Thyroid gland (tissue), 4 donors: ENCODE data around the gene MEIOB. TPM values are rescaled to one million over a fixed set of nuclear protein-coding genes. Genes with fewer than 3 reads are reported as not detected.

Source experiments
- DNase-seq, 2 donors: peaks; one replicate each; pipeline ENCODE4 v3.0.0-alpha.2; 2019
- H3K27ac ChIP-seq, 3 donors: fragments of 200-600 bp; sonication (generic); 1 replicate in 2 of 3; 2 replicates in 1 of 3; pipeline ENCODE4 v1.5.1; 2016 to 2019; ENCODE audit warnings: mild to moderate bottlenecking in 1 of 3, moderate library complexity in 1 of 3
- H3K27me3 ChIP-seq: fragments of 200-600 bp; sonication (generic); one replicate; pipeline ENCODE4 v1.5.1; 2019
- H3K36me3 ChIP-seq, 2 donors: fragments of 200-600 bp; sonication (generic); one replicate each; pipeline ENCODE4 v1.5.1; 2016 to 2019
- H3K4me1 ChIP-seq, 2 donors: fragments of 200-600 bp; sonication (generic); one replicate each; pipeline ENCODE4 v1.5.1; 2017 to 2019
- H3K4me3 ChIP-seq, 3 donors: fragments of 200-600 bp; sonication (generic); replicated peaks in 1 of 3; 1 replicate in 2 of 3; 2 replicates in 1 of 3; pipeline ENCODE4 v1.5.1; 2016; ENCODE audit warnings: mild to moderate bottlenecking in 1 of 3
- H3K9me3 ChIP-seq: fragments of 200-600 bp; sonication (generic); one replicate; pipeline ENCODE4 v1.5.1; 2017
- POLR2A ChIP-seq, 2 donors: fragments of 450-650 bp; IDR thresholded peaks; one replicate each; pipeline ENCODE4 v1.6.1; 2017; ENCODE audit warnings: antibody characterized with exemption in 2 of 2, mild to moderate bottlenecking in 2 of 2, moderate library complexity in 1 of 2
- WGBS, 2 donors: methylation state at CpG; one replicate each; pipeline ENCODE4 v1.1.5; 2017; 5-methylcytosine and 5-hydroxymethylcytosine counted together
- intact Hi-C: fragments of 100-400 bp; cut with DNase I; formaldehyde crosslinking; loops from one replicate; pipeline ENCODE4 v1.15.1; 2023
- total RNA-seq, 4 donors: library from RNA; depleted of rRNA; stranded (reverse); fragments of >200 nt; gene quantifications; one replicate each; pipeline ENCODE4 v1.2.3, GENCODE V29; 2016
- TF ChIP-seq, protein P1 (sequence below), 6 experiments: fragments of 200-600 bp in 3 of 6; fragments of 450-650 bp in 3 of 6; sonication (generic) in 3 of 6; IDR thresholded peaks; one replicate each; pipeline ENCODE4 v1.5.1; 2016 to 2019; ENCODE audit warnings: antibody characterized with exemption in 6 of 6, mild to moderate bottlenecking in 2 of 6, inconsistent platforms in 1 of 6, moderate library complexity in 1 of 6

MEIOB gene
- total RNA-seq, 4 donors from 2014 or later, result 0.13 TPM; not detected in 3

- Histone ChIP-seq H3K4me1 (peaks cover 9 to 15% of the 10 kb centered on the region in 2 donors), H3K27ac (no peak overlapping the region), H3K9me3 (no peaks in the 10 kb centered on the region), H3K36me3 (peaks cover 17 to 21% of the 10 kb centered on the region in 2 donors), H3K4me3 (no peak overlapping the region), H3K27me3 (no peaks in the 10 kb centered on the region)
- intact Hi-C loops, result no loop called here
- WGBS, 2 donors, result 91% methylated on average over 19 to 30 of the region's 51 CpGs
- TF ChIP-seq, protein P1, sequence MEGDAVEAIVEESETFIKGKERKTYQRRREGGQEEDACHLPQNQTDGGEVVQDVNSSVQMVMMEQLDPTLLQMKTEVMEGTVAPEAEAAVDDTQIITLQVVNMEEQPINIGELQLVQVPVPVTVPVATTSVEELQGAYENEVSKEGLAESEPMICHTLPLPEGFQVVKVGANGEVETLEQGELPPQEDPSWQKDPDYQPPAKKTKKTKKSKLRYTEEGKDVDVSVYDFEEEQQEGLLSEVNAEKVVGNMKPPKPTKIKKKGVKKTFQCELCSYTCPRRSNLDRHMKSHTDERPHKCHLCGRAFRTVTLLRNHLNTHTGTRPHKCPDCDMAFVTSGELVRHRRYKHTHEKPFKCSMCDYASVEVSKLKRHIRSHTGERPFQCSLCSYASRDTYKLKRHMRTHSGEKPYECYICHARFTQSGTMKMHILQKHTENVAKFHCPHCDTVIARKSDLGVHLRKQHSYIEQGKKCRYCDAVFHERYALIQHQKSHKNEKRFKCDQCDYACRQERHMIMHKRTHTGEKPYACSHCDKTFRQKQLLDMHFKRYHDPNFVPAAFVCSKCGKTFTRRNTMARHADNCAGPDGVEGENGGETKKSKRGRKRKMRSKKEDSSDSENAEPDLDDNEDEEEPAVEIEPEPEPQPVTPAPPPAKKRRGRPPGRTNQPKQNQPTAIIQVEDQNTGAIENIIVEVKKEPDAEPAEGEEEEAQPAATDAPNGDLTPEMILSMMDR (IDR thresholded peaks at IDR 0.05), result no peak
- TF ChIP-seq POLR2A (IDR thresholded peaks at IDR 0.05), result no peak
- DNase-seq, result no peak
These were observed 85.5 kb downstream of the MEIOB start for GRCh38 chr16:1786242-1787055.

DNA sequence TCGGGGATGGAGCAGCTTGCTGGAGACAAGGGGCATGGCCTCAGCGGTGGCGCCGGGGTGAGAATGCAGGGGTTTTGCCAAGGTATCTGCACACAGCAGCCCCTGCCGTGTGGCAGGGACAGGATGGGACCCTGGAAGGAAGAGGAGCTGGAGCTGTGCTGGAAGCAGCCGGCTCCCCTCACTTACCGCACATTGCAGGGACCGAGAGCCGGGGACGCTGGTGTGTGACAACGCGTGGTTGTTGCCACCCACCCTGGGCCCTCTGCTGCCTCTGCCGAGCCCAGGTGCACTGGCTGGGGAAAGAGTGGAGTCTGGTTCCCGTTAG lies 86.2 kb downstream of the MEIOB start:
- 93 to 95% methylated on average over 11 to 14 of the region's 14 CpGs for WGBS, 2 donors
- TF ChIP-seq POLR2A (IDR thresholded peaks at IDR 0.05), result no peak
- TF ChIP-seq, protein P1 (IDR thresholded peaks at IDR 0.05), result no peak
- H3K4me3 ChIP-seq, result no peak overlapping the region
- H3K27ac ChIP-seq, result no peak overlapping the region
- intact Hi-C loops, result no loop called here
- H3K36me3 ChIP-seq, result peaks cover 17 to 21% of the 10 kb centered on the region in 2 donors
- no peaks in the 10 kb centered on the region for H3K9me3 ChIP-seq
- DNase-seq, result no peak
- no peaks in the 10 kb centered on the region for H3K27me3 ChIP-seq
- peaks cover 14 to 21% of the 10 kb centered on the region in 2 donors for H3K4me1 ChIP-seq

GRCh38 chr16:1784977-1785845 lies 86.8 kb downstream of the MEIOB start:
- TF ChIP-seq, protein P1 (IDR thresholded peaks at IDR 0.05), result no peak
- no peak for TF ChIP-seq POLR2A (IDR thresholded peaks at IDR 0.05)
- H3K27ac ChIP-seq, result no peak overlapping the region
- H3K27me3 ChIP-seq, result no peaks in the 10 kb centered on the region
- H3K4me1 ChIP-seq, result peaks cover 14 to 24% of the 10 kb centered on the region in 2 donors
- H3K9me3 ChIP-seq, result no peaks in the 10 kb centered on the region
- 85 to 89% methylated on average over 23 to 24 of the region's 26 CpGs for WGBS, 2 donors
- no peak overlapping the region for H3K4me3 ChIP-seq
- intact Hi-C loops, result no loop called here
- no peak for DNase-seq
- H3K36me3 ChIP-seq, result peaks cover 23 to 24% of the 10 kb centered on the region in 2 donors

Other genes starting within 250 kb of the MEIOB start
- 10 to 100 TPM; 30.8 to 50.3 (median 44.9) TPM for gene JPT2, start 193.9 kb downstream of the MEIOB start, total RNA-seq
- gene MAPK8IP3, start 166.0 kb downstream of the MEIOB start, total RNA-seq, result 100 to 1,000 TPM in 1 of 4 donors, 10 to 100 TPM in 3; 45.7 to 137 (median 60.4) TPM
- 100 to 1,000 TPM in 2 of 4 donors, 10 to 100 TPM in 2; 43.7 to 173 (median 103) TPM for gene NME3, start 100.6 kb downstream of the MEIOB start, total RNA-seq
- gene EME2, start 99.4 kb downstream of the MEIOB start, total RNA-seq, result 10 to 100 TPM; 12.8 to 31.8 (median 22.0) TPM
- 100 to 1,000 TPM in 1 of 4 donors, 10 to 100 TPM in 3; 67.3 to 146 (median 98.1) TPM for gene MRPS34, start 99.0 kb downstream of the MEIOB start, total RNA-seq
- 10 to 100 TPM; 52.2 to 87.3 (median 68.5) TPM for gene SPSB3, start 89.6 kb downstream of the MEIOB start, total RNA-seq
- gene NUBP2, start 89.2 kb downstream of the MEIOB start, total RNA-seq, result 100 to 1,000 TPM in 3 of 4 donors, 10 to 100 TPM in 1; 47.3 to 122 (median 106) TPM
- 1 to 10 TPM in 3 of 4 donors, under 1 TPM in 1; 0.13 to 4.2 (median 1.8) TPM for gene IGFALS, start 78.5 kb downstream of the MEIOB start, total RNA-seq
- 100 to 1,000 TPM in 3 of 4 donors, 10 to 100 TPM in 1; 91.7 to 150 (median 119) TPM for gene HAGH, start 45.3 kb downstream of the MEIOB start, total RNA-seq
- gene FAHD1, start 45.0 kb downstream of the MEIOB start, total RNA-seq, result 10 to 100 TPM; 40.9 to 52.5 (median 45.0) TPM
- under 1 TPM in 1 of 4 donors, not detected in 3; 0.54 TPM for gene HS3ST6, start 46.3 kb upstream of the MEIOB start, total RNA-seq
- 10 to 100 TPM in 2 of 4 donors, 1 to 10 TPM in 2; 5.0 to 43.7 (median 12.4) TPM for gene MSRB1, start 71.0 kb upstream of the MEIOB start, total RNA-seq
- gene RPL3L, start 82.5 kb upstream of the MEIOB start, total RNA-seq, result not detected
- 100 to 1,000 TPM; 174 to 325 (median 284) TPM for gene NDUFB10, start 87.4 kb upstream of the MEIOB start, total RNA-seq
- 1,000 to 10,000 TPM in 3 of 4 donors, 100 to 1,000 TPM in 1; 976 to 2,244 (median 1,167) TPM for gene RPS2, start 92.7 kb upstream of the MEIOB start, total RNA-seq
- gene RNF151, start 94.7 kb upstream of the MEIOB start, total RNA-seq, result not detected
- 10 to 100 TPM; 34.4 to 91.8 (median 53.7) TPM for gene TBL3, start 99.9 kb upstream of the MEIOB start, total RNA-seq
- gene NOXO1, start 109.3 kb upstream of the MEIOB start, total RNA-seq, result not detected
- 10 to 100 TPM in 3 of 4 donors, 1 to 10 TPM in 1; 7.8 to 37.2 (median 22.3) TPM for gene GFER, start 112.0 kb upstream of the MEIOB start, total RNA-seq
- gene SYNGR3, start 117.8 kb upstream of the MEIOB start, total RNA-seq, result not detected
- 10 to 100 TPM; 19.0 to 38.4 (median 27.4) TPM for gene ZNF598, start 137.7 kb upstream of the MEIOB start, total RNA-seq
- under 1 TPM in 2 of 4 donors, not detected in 2; 0.54 to 0.63 TPM for gene NPW, start 147.6 kb upstream of the MEIOB start, total RNA-seq
- gene NHERF2, start 154.7 kb upstream of the MEIOB start, total RNA-seq, result 100 to 1,000 TPM in 1 of 4 donors, 10 to 100 TPM in 3; 73.8 to 146 (median 81.6) TPM
- gene NTHL1, start 175.7 kb upstream of the MEIOB start, total RNA-seq, result 10 to 100 TPM in 3 of 4 donors, 1 to 10 TPM in 1; 6.1 to 38.7 (median 25.0) TPM
- 100 to 1,000 TPM; 101 to 148 (median 109) TPM for gene TSC2, start 175.8 kb upstream of the MEIOB start, total RNA-seq